Glutamatergic neuron (in vitro differentiated cells): ENCODE measurements around the gene OPTC. TPM values are rescaled to one million over a fixed set of nuclear protein-coding genes. Genes with fewer than 3 reads are reported as not detected.

ENCODE experiments used
- DNase-seq: peaks from one replicate; pipeline ENCODE4 v3.0.0; 2022
- H3K27ac Mint-ChIP-seq: one replicate; pipeline ENCODE4 v1.8.0; 2020; ENCODE audit warnings: mild to moderate bottlenecking, mixed read lengths, inconsistent platforms; ENCODE audit not compliant: unreplicated experiment
- H3K27me3 Mint-ChIP-seq: one replicate; pipeline ENCODE4 v1.8.0; 2020; ENCODE audit warnings: mild to moderate bottlenecking, moderate library complexity, mixed read lengths, inconsistent platforms; ENCODE audit not compliant: unreplicated experiment
- H3K36me3 Mint-ChIP-seq: one replicate; pipeline ENCODE4 v1.8.0; 2020; ENCODE audit warnings: mild to moderate bottlenecking, mixed read lengths, inconsistent platforms; ENCODE audit not compliant: unreplicated experiment
- H3K4me1 Mint-ChIP-seq: one replicate; pipeline ENCODE4 v1.8.0; 2020; ENCODE audit warnings: mild to moderate bottlenecking, low read depth, mixed read lengths, inconsistent platforms; ENCODE audit not compliant: unreplicated experiment
- H3K4me3 Mint-ChIP-seq: one replicate; pipeline ENCODE4 v1.8.0; 2020; ENCODE audit warnings: mild to moderate bottlenecking, mixed read lengths, inconsistent platforms; ENCODE audit not compliant: unreplicated experiment
- H3K9me3 Mint-ChIP-seq: one replicate; pipeline ENCODE4 v1.8.0; 2020; ENCODE audit warnings: mild to moderate bottlenecking, moderate library complexity, mixed read lengths, inconsistent platforms; ENCODE audit not compliant: unreplicated experiment
- total RNA-seq: library from RNA; stranded (reverse); fragmentation: NEBNext Ultra II Directional; extraction: Animal tissue kit (Norgen Biotek cat#: 25700); gene quantifications from one replicate; pipeline ENCODE4 v1.2.1, GENCODE V29; 2021; ENCODE audit not compliant: unreplicated experiment
- TF ChIP-seq, protein P1 (sequence below): fragments of 200-600 bp; sonication (generic); IDR thresholded peaks from one replicate; pipeline ENCODE4 v1.5.0; 2021; ENCODE audit not compliant: partially characterized antibody, unreplicated experiment

Gene OPTC
- total RNA-seq, 1 donor from 2014 or later = not detected

DNA sequence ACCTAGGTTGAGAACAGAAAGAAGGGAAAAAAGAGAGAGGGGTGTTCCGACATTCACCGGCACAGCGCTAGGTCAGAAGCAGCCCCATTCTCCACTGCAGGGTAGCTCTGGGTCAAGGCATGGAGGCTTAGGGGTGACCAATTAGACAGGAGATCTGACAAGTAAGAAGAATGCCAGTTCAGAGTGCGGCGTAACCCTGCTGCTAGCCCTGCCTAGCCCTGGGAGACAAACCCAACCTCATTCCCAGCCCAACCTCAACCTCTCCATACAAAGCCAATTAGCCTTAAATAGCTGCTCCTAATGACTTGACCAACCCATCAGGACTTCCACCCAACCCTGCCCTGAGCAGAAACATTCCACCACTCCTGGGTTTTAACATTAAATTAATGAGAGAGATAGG, 15.0 kb upstream of the OPTC start:
- Mint-ChIP-seq H3K9me3 (peaks cover 5% of the 10 kb centered on the region), H3K27ac (no peak overlapping the region), H3K4me3 (no peak overlapping the region), H3K27me3 (no peaks in the 10 kb centered on the region), H3K36me3 (no peaks in the 10 kb centered on the region), H3K4me1 (peaks cover 11% of the 10 kb centered on the region)
- TF ChIP-seq, protein P1, sequence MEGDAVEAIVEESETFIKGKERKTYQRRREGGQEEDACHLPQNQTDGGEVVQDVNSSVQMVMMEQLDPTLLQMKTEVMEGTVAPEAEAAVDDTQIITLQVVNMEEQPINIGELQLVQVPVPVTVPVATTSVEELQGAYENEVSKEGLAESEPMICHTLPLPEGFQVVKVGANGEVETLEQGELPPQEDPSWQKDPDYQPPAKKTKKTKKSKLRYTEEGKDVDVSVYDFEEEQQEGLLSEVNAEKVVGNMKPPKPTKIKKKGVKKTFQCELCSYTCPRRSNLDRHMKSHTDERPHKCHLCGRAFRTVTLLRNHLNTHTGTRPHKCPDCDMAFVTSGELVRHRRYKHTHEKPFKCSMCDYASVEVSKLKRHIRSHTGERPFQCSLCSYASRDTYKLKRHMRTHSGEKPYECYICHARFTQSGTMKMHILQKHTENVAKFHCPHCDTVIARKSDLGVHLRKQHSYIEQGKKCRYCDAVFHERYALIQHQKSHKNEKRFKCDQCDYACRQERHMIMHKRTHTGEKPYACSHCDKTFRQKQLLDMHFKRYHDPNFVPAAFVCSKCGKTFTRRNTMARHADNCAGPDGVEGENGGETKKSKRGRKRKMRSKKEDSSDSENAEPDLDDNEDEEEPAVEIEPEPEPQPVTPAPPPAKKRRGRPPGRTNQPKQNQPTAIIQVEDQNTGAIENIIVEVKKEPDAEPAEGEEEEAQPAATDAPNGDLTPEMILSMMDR = no peak
- no peak for DNase-seq

DNA sequence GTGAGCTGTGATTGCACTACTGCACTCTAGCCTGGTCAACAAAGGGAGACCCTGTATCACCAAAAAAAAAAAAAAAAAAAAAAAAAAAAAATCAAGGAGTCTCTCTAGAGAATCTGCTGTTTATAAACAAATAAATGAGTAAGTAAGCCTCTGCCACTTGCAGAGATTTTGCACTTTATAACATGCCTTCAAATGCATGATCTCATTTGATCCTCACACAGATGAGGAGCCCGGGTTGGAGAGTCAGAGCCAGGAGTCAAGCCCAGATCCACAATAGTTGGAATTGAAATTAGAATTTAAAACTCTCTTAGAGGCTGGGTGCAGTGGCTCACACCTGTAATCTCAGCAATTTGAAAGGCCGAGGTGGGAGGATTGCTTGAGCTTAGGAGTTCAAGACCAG, 14.3 kb upstream of the OPTC start:
- H3K9me3 Mint-ChIP-seq = peaks cover 5% of the 10 kb centered on the region
- H3K4me3 Mint-ChIP-seq = no peak overlapping the region
- no peak overlapping the region for H3K27ac Mint-ChIP-seq
- peaks cover 11% of the 10 kb centered on the region for H3K4me1 Mint-ChIP-seq
- no peaks in the 10 kb centered on the region for H3K27me3 Mint-ChIP-seq
- H3K36me3 Mint-ChIP-seq = no peaks in the 10 kb centered on the region
- DNase-seq = no peak
- TF ChIP-seq, protein P1 = no peak

DNA sequence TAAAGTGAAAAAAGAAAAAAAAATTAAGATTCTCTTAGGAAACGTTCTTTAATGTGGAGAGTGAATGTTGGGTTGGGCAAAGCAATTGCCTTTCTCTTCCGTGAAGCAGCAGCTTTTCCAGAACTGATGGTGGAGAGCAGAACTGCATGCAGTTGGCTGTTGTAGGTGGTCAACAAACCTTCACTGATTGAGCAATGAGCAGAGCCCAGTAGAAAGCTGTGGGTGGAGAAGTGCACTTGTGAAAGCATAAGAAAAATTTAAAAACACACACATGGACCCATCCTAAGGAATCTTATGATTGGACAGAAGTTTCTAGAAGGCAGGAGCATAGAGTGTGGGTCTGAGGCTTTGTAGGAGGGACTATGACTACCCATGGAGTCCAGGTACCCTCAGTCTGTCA, 13.9 kb upstream of the OPTC start:
- Mint-ChIP-seq H3K4me3 (no peak overlapping the region), H3K27me3 (no peaks in the 10 kb centered on the region), H3K27ac (no peak overlapping the region), H3K36me3 (no peaks in the 10 kb centered on the region), H3K4me1 (peaks cover 11% of the 10 kb centered on the region), H3K9me3 (peaks cover 5% of the 10 kb centered on the region)
- TF ChIP-seq, protein P1 = no peak
- no peak for DNase-seq

DNA sequence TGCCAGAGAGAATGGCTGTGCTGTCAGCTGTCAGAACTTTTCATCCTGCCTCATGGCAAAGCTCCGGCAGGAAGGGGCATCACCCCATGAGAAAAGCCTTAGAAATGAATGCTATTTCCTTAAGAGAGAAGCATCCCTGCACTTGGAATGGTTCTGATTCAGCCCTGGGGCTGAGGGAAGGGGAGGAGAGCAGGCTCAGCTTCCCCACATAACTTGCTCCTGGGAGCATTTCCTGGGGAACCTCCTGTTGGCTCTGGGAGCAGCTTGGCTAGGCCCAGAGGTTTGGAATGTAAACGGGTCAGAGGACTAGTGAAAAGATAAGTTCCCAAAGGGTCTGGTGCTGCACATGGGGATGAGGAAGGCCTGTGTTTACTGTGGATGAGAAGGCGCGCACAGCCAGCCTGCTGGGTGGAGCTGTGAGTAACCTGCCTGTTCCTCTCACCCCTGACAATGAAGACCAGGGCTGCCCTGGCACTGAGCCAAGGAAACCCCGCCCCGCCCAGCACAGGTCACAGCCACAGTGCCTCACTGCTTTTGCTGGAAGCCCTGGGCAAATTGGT, 13.3 kb upstream of the OPTC start:
- no peak overlapping the region for H3K4me3 Mint-ChIP-seq

DNA sequence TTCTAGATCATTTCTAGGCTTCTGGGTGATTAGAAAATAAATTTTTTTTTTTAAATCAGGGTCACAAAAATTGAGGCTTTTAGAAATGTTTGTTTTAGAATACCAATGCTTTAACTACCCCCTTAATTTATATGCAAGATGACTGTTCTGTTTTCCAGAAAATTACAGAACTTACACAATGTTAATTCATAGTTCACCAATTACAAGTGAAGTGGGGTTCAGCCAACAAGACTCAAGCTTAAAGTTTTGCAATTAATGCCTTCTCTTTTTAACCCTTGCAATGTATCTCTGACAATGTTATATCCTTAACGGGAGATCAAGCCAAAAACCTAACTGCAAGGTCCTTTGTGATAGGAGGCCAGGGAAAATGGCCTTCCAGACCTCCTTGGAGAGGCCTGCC, 12.8 kb upstream of the OPTC start:
- TF ChIP-seq, protein P1 = no peak
- Mint-ChIP-seq H3K36me3 (no peaks in the 10 kb centered on the region), H3K4me3 (no peak overlapping the region), H3K4me1 (peaks cover 8% of the 10 kb centered on the region), H3K27me3 (no peaks in the 10 kb centered on the region), H3K9me3 (peaks cover 2% of the 10 kb centered on the region), H3K27ac (no peak overlapping the region)
- DNase-seq = no peak

More for the DNA sequence above, 13.3 kb upstream of the OPTC start:
- no peak for DNase-seq
- H3K9me3 Mint-ChIP-seq = peaks cover 5% of the 10 kb centered on the region
- no peaks in the 10 kb centered on the region for H3K27me3 Mint-ChIP-seq
- TF ChIP-seq, protein P1 = no peak
- no peaks in the 10 kb centered on the region for H3K36me3 Mint-ChIP-seq
- peaks cover 11% of the 10 kb centered on the region for H3K4me1 Mint-ChIP-seq
- no peak overlapping the region for H3K27ac Mint-ChIP-seq
